H1 (cell line): ENCODE data around the gene HOMER1. TPM values are rescaled to one million over a fixed set of nuclear protein-coding genes. Genes with fewer than 3 reads are reported as not detected.

Experiments used
- BRCA1 ChIP-seq: IDR thresholded peaks from 2 replicates; pipeline ENCODE4 v1.6.1; 2012; ENCODE audit warnings: low read depth, low read length, improper control_type of control experiment
- CEBPB ChIP-seq: IDR thresholded peaks from 2 replicates; pipeline ENCODE4 v1.6.1; 2012; ENCODE audit warnings: low read depth, low read length
- CHD1 ChIP-seq: IDR thresholded peaks from 2 replicates; pipeline ENCODE4 v1.6.1; 2012; ENCODE audit warnings: low read depth, low read length, improper control_type of control experiment
- CTBP2 ChIP-seq: IDR thresholded peaks from 2 replicates; pipeline ENCODE4 v1.7.0; 2011; ENCODE audit warnings: borderline replicate concordance, mild to moderate bottlenecking, moderate library complexity, mixed read lengths, low read length; ENCODE audit not compliant: insufficient read depth, insufficient read length
- JUN ChIP-seq: IDR thresholded peaks from 2 replicates; pipeline ENCODE4 v1.6.1; 2011; ENCODE audit warnings: low read depth, mild to moderate bottlenecking, improper control_type of control experiment, low read length
- JUND ChIP-seq: IDR thresholded peaks from 2 replicates; pipeline ENCODE4 v1.6.1; 2011; ENCODE audit warnings: mild to moderate bottlenecking, improper control_type of control experiment, low read length
- KDM5A ChIP-seq: fragments of 200-600 bp; IDR thresholded peaks from 2 replicates; pipeline ENCODE4 v1.7.1; 2012; ENCODE audit warnings: mild to moderate bottlenecking, low read length, inconsistent platforms, mixed read lengths
- RAD21 ChIP-seq, 2 experiments: IDR thresholded peaks in 1 of 2; conservative IDR thresholded peaks in 1 of 2; 2 replicates each; pipeline ENCODE4 v1.6.1; 2011; ENCODE audit warnings: low read depth in 2 of 2, low read length in 2 of 2, improper control_type of control experiment in 1 of 2, inconsistent platforms in 1 of 2, mild to moderate bottlenecking in 1 of 2, moderate library complexity in 1 of 2
- SP2 ChIP-seq: IDR thresholded peaks from 2 replicates; pipeline ENCODE4 v1.6.1; 2012; ENCODE audit warnings: mild to moderate bottlenecking, low read length, inconsistent platforms
- TAF1 ChIP-seq: IDR thresholded peaks from 2 replicates; pipeline ENCODE4 v1.6.1; 2011; ENCODE audit warnings: mild to moderate bottlenecking, low read depth, low read length
- polyA plus RNA-seq, 7 experiments: library from polyadenylated mRNA; depleted of rRNA in 3 of 7; stranded (reverse) in 5 of 7; unstranded in 2 of 7; fragments of >200 nt in 5 of 7; fragments of 200-250 nt in 2 of 7; gene quantifications; 1 replicate in 5 of 7; 2 replicates in 1 of 7; 4 replicates in 1 of 7; pipeline versions ENCODE4 v1.2.1 to v1.2.3, GENCODE V29; 2011 to 2013; ENCODE audit warnings: missing spikeins in 2 of 7, mixed read lengths in 2 of 7
- total RNA-seq: library from RNA; stranded (reverse); fragmentation: NEBNext Ultra II Directional; extraction: Animal tissue kit (Norgen Biotek cat#: 25700); gene quantifications from 2 replicates; pipeline ENCODE4 v1.2.1, GENCODE V29; 2021

The HOMER1 gene
- total and polyA plus RNA-seq, 2 of the 8 experiments (the other 6 are each of a cell fraction or from before 2014, with no cell fraction given), result 6.4 to 57.9 TPM

DNA sequence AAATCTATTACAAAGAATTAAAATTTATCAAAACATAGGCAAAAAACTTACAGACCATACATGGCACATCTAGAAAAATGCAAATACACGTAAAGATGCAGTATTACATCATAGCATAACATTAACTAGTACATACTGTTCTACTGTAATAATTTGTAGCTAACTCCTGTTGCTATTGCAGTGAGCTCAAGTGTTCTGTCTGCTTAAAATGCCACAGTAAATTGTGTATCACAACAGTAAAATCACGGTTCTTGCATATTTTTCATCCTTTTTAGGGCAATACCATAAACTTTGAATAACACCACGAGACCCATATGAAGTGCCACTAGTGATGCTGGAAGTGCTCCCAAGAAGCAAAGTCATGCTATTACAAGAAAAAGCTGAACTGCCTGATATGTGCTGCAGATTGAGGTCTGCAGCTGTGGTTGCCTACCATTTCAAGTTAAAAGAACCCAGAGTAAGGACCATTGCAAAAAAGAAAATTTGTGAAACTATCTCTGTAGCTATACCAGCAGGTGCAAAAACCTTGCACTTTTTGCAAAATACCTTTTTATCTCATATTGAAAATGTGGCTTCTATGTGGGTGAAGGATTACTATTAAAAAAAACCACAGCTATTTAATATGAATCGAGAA lies 14.2 kb downstream of the HOMER1 start (continued):
- TF ChIP-seq CTBP2 (no peak), RAD21 (IDR thresholded peaks at IDR 0.05 in 1 of 2, conservative IDR thresholded peaks at IDR 0.05 in 1 of 2; ENCODE audit: low read depth in 2 of 2, low read length in 2 of 2) (no peak), CEBPB (no peak), JUN (no peak), TAF1 (no peak), BRCA1 (no peak), SP2 (no peak), JUND (no peak), CHD1 (no peak), KDM5A (no peak)
